ENCODE data around the gene TTC7B. TPM values are rescaled to one million over a fixed set of nuclear protein-coding genes. Genes with fewer than 3 reads are reported as not detected.

The TTC7B gene
- total and polyA plus RNA-seq, 2 experiments from 2014 or later = 5.2 to 28.2 TPM

- no peak overlapping the region for H3K4me3 ChIP-seq
- in situ Hi-C loops (cut with MboI) = no loop called here
- WGBS, 2 experiments (ENCODE audit: low coverage in 1 of 2, low lambda C conversion rate in 2 of 2, missing lambda C conversion rate in 2 of 2) = 75 to 81% methylated on average over 3 of the region's 3 CpGs
- no peaks in the 10 kb centered on the region for H3K9me3 ChIP-seq (ENCODE audit: low read depth)
- H4K20me1 ChIP-seq (ENCODE audit: insufficient read depth) = no peaks in the 10 kb centered on the region
- no peak for DNase-seq
- no peaks in the 10 kb centered on the region for H3K4me1 ChIP-seq (ENCODE audit: insufficient read depth)
- no peak overlapping the region for H3K4me2 ChIP-seq (ENCODE audit: unreplicated experiment)
- H2AFZ ChIP-seq = no peak overlapping the region
- no peak for TF ChIP-seq EZH2 (IDR thresholded peaks at IDR 0.05; ENCODE audit: insufficient read depth, poor library complexity, severe bottlenecking)
- no peak for TF ChIP-seq EZH2phosphoT487 (IDR thresholded peaks at IDR 0.05; ENCODE audit: insufficient read depth, low read depth)
- H3K27ac ChIP-seq = no peak overlapping the region
- no peaks in the 10 kb centered on the region for H3F3A ChIP-seq (ENCODE audit: insufficient read depth)
- no peaks in the 10 kb centered on the region for H3K9me2 ChIP-seq (ENCODE audit: insufficient read depth)
- no peaks in the 10 kb centered on the region; the same call in 1 of the 2 replicates for H3K36me3 ChIP-seq (ENCODE audit: low read depth)
- no peaks in the 10 kb centered on the region for H3K27me3 ChIP-seq (replicated peaks; ENCODE audit: insufficient read depth)
- H3K79me2 ChIP-seq (ENCODE audit: insufficient read depth) = no peaks in the 10 kb centered on the region
- no peak overlapping the region for H3K9ac ChIP-seq
Observed at GRCh38 chr14:90632451-90632850, 183.8 kb downstream of the TTC7B start.

GRCh38 chr14:90630171-90630806, 185.9 kb downstream of the TTC7B start:
- no peak for DNase-seq

GRCh38 chr14:90629471-90629870, 186.8 kb downstream of the TTC7B start:
- Histone ChIP-seq H4K20me1 (ENCODE audit: insufficient read depth) (no peaks in the 10 kb centered on the region), H3K9me3 (ENCODE audit: low read depth) (no peaks in the 10 kb centered on the region), H3K79me2 (ENCODE audit: insufficient read depth) (no peaks in the 10 kb centered on the region), H2AFZ (no peak overlapping the region), H3K27me3 (replicated peaks; ENCODE audit: insufficient read depth) (no peaks in the 10 kb centered on the region), H3K4me2 (ENCODE audit: unreplicated experiment) (no peak overlapping the region), H3F3A (ENCODE audit: insufficient read depth) (no peaks in the 10 kb centered on the region), H3K36me3 (ENCODE audit: low read depth) (no peaks in the 10 kb centered on the region), H3K27ac (no peak overlapping the region), H3K9me2 (ENCODE audit: insufficient read depth) (no peaks in the 10 kb centered on the region), H3K9ac (no peak overlapping the region), H3K4me1 (ENCODE audit: insufficient read depth) (peaks cover 3% of the 10 kb centered on the region; the same call in 1 of the 2 replicates), H3K4me3 (no peak overlapping the region)
- TF ChIP-seq EZH2 (IDR thresholded peaks at IDR 0.05; ENCODE audit: insufficient read depth, poor library complexity, severe bottlenecking) (no peak), EZH2phosphoT487 (IDR thresholded peaks at IDR 0.05; ENCODE audit: insufficient read depth, low read depth) (no peak)
- in situ Hi-C loops (cut with MboI) = no loop called here
- WGBS, 2 experiments (ENCODE audit: low coverage in 1 of 2, low lambda C conversion rate in 2 of 2, missing lambda C conversion rate in 2 of 2) = 76 to 82% methylated on average over 9 of the region's 9 CpGs
- DNase-seq = no peak

More at GRCh38 chr14:90630171-90630806, 185.9 kb downstream of the TTC7B start:
- Histone ChIP-seq H3K9me2 (ENCODE audit: insufficient read depth) (no peaks in the 10 kb centered on the region), H4K20me1 (ENCODE audit: insufficient read depth) (no peaks in the 10 kb centered on the region), H3K79me2 (ENCODE audit: insufficient read depth) (no peaks in the 10 kb centered on the region), H3K9me3 (ENCODE audit: low read depth) (no peaks in the 10 kb centered on the region), H3K27ac (no peak overlapping the region), H3K4me1 (ENCODE audit: insufficient read depth) (0 out of 2 replicates have a peak, but pooled peaks cover 3% of the 10 kb centered on the region), H3K4me3 (no peak overlapping the region), H3F3A (ENCODE audit: insufficient read depth) (no peaks in the 10 kb centered on the region), H3K36me3 (ENCODE audit: low read depth) (no peaks in the 10 kb centered on the region), H3K4me2 (ENCODE audit: unreplicated experiment) (no peak overlapping the region), H3K27me3 (replicated peaks; ENCODE audit: insufficient read depth) (no peaks in the 10 kb centered on the region), H3K9ac (no peak overlapping the region), H2AFZ (no peak overlapping the region)
- 91 to 92% methylated on average over 12 of the region's 12 CpGs for WGBS, 2 experiments (ENCODE audit: low coverage in 1 of 2, low lambda C conversion rate in 2 of 2, missing lambda C conversion rate in 2 of 2)
- TF ChIP-seq EZH2 (IDR thresholded peaks at IDR 0.05; ENCODE audit: insufficient read depth, poor library complexity, severe bottlenecking) (no peak), EZH2phosphoT487 (IDR thresholded peaks at IDR 0.05; ENCODE audit: insufficient read depth, low read depth) (no peak)
- in situ Hi-C loops (cut with MboI) = no loop called here

- Histone ChIP-seq H3K27ac (no peak overlapping the region), H3K36me3 (ENCODE audit: low read depth) (no peaks in the 10 kb centered on the region), H4K20me1 (ENCODE audit: insufficient read depth) (no peaks in the 10 kb centered on the region), H3K9me3 (ENCODE audit: low read depth) (no peaks in the 10 kb centered on the region), H3K9ac (no peak overlapping the region), H2AFZ (no peak overlapping the region), H3K79me2 (ENCODE audit: insufficient read depth) (no peaks in the 10 kb centered on the region), H3F3A (ENCODE audit: insufficient read depth) (no peaks in the 10 kb centered on the region), H3K4me2 (ENCODE audit: unreplicated experiment) (no peak overlapping the region), H3K4me1 (ENCODE audit: insufficient read depth) (peaks cover 3% of the 10 kb centered on the region; the same call in 1 of the 2 replicates), H3K27me3 (replicated peaks; ENCODE audit: insufficient read depth) (no peaks in the 10 kb centered on the region), H3K9me2 (ENCODE audit: insufficient read depth) (no peaks in the 10 kb centered on the region), H3K4me3 (no peak overlapping the region)
- in situ Hi-C loops (cut with MboI) = no loop called here
- 90 to 91% methylated on average over 8 of the region's 8 CpGs for WGBS, 2 experiments (ENCODE audit: low coverage in 1 of 2, low lambda C conversion rate in 2 of 2, missing lambda C conversion rate in 2 of 2)
- no peak for TF ChIP-seq EZH2 (IDR thresholded peaks at IDR 0.05; ENCODE audit: insufficient read depth, poor library complexity, severe bottlenecking)
- no peak for TF ChIP-seq EZH2phosphoT487 (IDR thresholded peaks at IDR 0.05; ENCODE audit: insufficient read depth, low read depth)
- no peak for DNase-seq
Observed at GRCh38 chr14:90628825-90629224, 187.4 kb downstream of the TTC7B start.
